GM19351 (cell line): ENCODE measurements around the gene ADCYAP1.

ENCODE experiments used
- ATAC-seq: cut with Tn5 transposase; IDR thresholded peaks from one replicate; pipeline ENCODE4 v1.9.1; 2021; ENCODE audit warnings: mild to moderate bottlenecking, moderate library complexity; ENCODE audit not compliant: unreplicated experiment

The ADCYAP1 gene

DNA sequence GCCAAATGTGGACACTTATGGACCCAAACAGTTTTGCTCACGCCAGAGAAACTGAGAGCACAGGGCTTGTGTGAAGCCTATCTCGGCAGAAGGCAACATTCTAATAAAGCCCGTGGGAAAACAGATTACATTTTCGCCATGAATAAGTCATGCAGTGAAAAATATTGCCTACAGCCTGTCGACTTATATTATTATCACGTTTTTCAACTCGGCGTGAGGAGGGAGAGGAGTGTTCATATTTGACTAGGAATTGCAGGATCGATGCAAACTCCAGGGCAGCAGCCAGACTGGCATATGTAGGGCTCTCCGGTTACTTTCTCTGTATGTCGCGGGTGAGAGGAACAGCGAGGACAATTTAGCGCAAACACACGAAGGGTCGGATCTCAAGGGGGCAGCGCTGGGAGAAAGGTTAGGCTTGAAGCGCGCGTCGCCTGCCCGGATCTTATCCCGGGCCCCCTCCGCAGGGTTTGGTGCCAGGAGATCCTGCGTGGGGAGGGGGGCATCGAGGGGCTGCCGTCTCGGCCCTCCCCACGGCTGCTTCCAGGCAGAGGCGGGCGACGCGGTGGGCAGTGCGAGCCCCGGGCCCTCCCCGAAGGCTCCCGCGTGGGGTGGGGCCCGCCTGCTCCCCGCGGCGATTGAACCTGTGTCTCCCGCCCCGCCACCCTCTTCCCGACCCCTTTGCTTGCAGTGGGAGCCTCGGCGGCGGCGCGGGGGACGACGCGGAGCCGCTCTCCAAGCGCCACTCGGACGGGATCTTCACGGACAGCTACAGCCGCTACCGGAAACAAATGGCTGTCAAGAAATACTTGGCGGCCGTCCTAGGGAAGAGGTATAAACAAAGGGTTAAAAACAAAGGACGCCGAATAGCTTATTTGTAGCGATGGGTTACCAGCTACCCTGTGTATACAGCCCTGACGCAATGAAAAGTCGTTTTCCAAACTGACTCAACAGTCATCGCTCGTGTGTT is 4.4 kb downstream of the ADCYAP1 start:
- ATAC-seq: no peak

DNA sequence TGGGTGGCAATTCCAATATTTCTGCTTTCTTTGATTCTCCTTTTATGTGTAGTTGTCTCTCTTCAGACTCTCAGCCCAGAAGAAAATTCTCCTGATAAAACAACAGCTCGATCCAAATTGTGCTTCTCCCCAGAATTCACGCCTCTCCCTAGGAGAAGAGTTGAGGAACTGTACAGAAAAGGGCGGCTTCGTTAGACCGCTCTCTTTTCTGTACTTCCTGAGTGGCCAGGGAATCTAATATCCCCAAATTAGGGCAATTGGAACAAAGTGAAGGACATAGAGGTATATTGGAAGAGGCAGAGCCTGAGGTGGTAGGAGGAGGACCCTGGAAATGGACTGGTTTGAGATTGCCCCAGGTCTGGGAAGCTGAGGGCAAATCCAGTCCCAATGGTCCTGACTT is 5.6 kb downstream of the ADCYAP1 start:
- no peak for ATAC-seq

DNA sequence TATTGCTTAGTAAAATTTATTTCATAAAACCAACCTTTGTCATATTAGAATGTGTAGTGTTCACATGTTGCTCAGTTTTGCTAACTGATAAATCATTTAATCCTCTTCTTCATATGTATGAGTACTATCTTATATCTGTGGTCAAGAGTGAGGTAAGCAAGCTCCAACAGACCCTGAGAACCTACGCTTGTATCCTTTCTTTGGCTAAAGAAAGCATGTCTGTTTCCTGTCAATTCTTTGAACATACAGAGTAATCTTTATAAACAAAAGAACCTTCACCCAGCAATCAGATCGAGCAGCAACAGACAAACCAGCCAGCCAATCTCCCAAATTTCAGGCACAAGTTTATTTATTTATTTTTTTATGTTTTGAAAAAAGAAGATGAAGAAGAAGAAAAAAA is 6.4 kb downstream of the ADCYAP1 start:
- ATAC-seq: no peak

DNA sequence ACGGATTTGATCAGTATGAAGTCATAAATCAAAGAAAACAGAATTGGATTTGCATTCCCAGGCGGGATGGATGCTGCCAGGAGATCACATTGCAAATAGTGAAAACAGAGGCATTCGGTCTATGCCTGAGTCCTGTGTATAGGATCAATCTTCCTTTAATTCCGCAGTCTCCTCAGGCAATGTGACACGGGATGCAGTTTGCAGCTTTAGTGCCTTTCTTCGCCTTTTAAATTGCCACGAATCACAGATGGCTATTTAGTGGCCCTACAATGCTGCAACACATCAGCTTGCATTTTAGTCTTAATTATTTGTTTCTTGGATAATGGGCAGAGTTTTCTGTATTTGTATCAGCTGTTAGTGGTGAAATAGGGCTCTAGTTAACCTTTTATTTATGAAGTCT is 6.8 kb downstream of the ADCYAP1 start:
- no peak for ATAC-seq

DNA sequence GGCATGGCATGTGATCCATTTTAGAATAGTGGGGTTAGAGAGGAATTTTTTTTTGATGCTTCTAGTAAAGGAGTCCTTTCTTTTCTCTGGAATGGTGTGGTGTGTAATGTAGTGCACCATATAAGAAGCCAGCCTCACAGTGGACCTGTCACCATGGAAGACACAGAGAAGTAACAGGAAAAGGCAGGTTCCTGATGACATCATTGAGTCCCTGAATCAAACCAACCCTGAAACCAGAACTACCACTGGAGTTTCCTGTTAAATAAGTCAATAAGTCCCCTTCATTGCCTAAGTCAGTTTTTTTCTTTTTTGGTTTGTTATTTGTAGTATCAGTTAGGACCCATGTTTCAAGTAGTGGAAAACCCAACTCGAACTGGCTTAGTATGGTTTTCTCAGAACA is 11.9 kb downstream of the ADCYAP1 start:
- ATAC-seq: no peak

DNA sequence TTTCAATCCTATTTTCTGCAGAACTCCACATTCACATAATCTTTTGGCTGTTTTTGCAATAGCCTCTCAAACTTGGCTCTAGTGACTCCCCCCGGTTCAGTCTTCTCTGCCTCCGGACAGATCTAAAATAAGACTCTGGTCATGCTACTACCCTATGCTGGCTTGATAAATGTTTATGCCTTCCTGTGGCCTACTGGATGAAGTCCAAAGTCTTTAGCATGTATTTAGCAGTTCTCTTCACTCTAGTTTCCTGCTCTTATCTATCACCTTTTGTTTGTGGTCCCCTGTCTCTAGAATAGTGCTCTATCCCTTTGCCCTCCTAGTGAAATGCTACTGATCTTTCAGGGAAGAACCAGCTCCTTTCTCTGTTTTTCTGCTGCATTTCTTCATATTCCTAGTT is 14.4 kb downstream of the ADCYAP1 start:
- ATAC-seq: no peak

DNA sequence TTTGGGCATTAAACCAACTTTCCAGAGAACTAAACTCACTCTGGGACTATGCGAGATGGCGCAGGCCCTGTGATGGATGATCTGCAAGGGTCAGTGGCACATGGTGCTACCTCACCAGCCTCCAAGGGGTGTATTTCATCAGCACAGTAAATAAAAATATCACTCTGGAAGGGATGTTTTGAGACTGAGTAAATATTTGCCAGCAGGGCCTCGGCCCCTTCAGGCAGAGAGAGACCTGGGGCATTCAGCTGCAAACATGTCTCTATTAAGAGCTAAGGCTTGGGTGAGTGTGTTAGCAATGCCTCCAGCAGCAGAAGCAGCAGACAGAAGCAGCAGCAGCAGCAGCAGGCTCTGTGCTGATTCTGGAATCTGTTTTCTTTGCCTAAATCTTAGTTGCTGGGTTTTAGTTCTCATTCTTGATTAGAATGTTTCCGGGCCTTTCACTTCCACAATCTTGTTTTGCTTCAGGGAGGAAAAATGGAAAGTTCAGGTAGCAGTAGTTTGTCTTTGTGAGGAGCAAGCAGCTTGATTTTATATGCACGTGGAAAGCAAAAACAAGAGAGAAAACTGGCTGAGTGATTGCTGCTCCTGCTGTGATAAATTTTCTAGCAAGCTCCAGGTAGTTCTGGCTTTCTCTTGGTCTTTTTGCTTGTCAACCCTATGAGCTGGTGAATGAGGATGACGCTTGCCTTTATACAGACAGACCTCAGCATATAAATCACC is 18.6 kb downstream of the ADCYAP1 start:
- no peak for ATAC-seq

DNA sequence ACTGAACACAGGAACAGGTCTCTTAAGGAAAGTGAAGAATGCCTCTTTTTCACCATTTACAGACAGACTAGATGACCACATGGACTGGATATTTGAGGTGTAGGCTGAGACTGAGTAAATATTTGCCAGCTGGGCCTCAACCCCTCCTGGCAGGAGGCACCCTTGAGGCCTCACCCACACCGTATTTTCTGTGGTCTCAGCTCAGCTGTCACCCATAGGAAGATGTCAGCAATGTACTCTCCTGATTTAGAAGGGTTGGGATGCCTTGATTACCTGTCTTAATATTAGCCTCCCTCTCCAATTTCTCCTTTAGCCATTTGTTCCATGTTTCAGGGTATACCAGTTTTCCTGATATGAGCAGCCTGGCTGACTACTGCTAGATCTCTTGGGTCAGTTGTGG is 20.3 kb downstream of the ADCYAP1 start:
- ATAC-seq: no peak

DNA sequence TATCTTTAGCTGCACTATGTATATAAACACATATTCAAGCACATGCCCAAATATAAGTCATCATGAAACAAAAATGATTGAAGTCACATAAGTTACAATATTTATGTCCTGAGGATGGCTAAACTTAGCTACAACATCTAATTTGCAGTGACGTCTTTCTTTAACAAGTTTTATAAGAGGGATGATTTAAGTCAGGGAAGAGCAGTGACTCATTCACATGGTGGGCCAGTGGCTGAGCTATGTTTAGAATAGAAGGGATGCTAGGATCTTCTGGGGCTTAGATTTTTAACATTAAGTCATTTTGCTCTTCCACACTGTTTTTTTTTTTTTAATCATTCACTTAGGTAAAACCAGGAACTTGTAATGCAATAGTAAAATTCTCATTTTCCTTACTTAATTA is 22.3 kb downstream of the ADCYAP1 start:
- no peak for ATAC-seq

DNA sequence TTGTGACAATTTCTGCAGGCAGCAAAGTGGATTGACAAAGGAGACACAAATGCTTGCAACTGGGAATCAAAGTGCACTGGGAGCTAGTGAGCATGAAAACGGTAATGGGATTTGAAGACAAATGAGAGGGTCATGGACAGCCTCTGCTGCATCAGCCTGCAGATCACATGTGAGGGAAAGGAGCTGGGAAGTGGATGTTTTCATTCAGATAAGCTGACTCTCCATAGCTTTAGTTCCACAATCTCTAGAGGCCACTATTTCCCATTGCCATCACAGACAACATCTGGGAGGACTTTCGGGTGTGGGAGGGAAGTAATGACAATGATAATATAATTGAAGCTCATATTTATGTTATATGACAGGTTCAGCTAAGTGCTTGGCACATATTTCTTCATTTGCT is 28.4 kb downstream of the ADCYAP1 start:
- ATAC-seq: no peak

DNA sequence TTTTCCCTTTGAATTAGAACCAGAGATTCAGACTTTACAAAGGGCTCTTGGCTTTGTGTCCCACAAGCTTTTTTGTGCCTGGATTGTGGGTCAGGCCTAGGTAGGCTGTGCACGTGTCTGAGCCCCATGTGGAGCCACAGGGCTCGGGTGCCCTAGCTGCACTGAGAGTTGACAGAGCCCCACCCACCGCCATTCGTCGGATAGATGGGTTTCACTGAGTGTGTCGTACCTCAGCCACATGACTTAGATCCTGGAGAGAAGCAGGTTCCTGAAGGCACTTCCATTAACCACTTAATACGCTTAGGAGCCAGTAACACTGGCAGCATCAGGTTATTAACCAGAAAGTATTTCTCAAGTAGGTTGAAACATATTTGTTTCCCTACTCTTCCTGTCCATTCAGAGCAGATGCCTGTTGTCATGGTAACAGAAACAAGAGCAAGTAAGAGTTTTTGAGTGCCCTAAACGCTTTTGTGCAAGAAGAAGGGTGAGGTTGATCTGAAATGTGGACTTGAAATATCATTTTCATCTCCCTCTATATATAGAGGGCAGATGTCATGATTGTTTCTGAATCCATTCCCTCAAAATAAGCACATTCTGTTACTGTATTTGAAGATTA is 30.0 kb downstream of the ADCYAP1 start:
- no peak for ATAC-seq

DNA sequence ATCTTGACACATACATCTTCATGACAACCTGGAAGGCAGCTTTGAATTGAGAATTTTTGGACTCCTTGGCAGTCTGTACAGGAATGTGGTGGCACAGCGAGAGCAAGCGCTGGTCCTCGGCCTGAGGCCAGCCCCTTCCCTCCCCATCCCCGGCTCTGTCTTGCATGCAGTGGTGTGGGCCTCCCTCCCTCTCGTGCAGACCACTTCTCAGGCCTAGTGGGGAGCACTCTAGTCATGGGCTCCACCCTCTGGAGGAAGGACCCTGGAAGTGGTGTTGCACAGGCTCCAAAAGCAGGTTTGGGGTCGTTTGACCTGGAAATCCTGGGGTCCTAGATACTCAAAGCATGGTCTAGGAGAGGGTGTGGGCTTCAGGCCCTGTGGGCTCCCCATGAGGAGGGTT is 32.3 kb downstream of the ADCYAP1 start:
- ATAC-seq: no peak

DNA sequence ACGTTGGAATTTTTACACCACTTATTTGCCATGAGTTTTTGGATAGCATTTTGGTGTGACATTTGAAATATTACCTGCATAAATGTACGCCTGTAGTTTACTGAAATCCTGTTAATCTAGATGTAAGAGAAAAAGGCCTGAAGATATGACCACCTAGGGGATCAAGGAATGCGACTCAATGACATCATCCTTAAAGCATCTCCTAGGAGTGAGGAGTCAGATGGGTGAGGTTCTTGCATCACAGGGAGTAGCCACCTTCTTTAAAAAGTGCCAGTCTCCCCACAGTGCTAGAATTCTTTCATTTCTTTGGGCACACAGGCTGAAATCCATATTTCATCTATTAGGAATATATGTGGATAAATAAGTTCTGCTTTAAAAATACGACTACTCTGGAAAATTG is 34.5 kb downstream of the ADCYAP1 start:
- ATAC-seq: no peak

DNA sequence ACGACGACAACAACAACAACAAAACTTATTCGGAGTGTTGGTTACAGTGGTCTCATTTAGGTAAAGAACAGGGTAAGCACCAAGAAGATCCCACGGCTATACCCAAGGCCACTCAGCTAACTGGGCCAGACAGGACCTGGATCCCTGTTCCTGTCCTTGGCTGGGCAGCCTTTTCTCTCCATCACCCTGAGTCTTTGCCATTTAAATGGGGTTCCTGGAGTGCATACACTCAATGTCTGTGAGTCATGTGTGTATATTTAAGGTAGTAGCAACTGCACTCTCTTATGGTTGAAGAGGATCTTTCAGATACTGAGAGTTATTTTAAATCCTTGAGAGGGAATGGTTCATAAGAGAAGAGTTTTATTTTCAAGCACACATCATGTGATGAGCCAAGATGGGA is 35.3 kb downstream of the ADCYAP1 start:
- ATAC-seq: no peak

DNA sequence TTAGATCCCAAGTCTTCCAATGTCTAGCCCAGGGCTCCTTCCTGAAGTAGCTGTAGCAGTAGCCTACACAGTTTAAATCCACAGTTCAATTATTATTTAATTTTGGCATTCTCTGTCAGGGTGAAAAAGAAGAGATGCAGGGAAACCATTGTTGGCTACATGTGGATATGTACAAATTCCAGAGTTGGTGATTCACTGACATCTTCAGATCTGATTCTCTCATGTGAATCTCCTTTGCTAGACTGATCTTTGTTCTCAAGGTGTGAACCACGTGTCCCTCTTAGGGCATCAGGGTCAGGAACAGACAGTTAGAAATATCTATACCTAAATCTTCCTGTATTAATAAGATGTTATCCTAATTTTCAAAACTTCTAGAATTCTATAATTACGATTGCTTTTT is 36.7 kb downstream of the ADCYAP1 start:
- no peak for ATAC-seq

DNA sequence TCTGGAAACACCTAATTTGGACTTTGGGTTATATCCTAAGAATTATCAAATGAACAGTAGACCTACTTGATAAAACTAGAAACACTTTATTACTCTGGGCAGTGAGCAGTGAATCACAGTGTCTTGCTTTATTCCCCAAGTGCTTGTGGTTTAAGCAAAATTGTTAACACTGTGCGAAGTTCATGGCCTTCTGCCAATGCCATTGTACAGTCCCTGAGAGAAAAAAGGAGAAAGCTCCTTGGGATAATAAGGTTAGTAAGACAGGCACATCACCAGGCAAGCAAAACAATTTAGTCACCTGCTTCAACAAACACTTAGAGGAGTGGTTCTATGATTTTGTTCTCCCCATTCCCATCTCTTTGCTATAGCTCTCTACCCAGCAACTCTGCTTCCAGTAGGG is 39.8 kb downstream of the ADCYAP1 start:
- no peak for ATAC-seq

DNA sequence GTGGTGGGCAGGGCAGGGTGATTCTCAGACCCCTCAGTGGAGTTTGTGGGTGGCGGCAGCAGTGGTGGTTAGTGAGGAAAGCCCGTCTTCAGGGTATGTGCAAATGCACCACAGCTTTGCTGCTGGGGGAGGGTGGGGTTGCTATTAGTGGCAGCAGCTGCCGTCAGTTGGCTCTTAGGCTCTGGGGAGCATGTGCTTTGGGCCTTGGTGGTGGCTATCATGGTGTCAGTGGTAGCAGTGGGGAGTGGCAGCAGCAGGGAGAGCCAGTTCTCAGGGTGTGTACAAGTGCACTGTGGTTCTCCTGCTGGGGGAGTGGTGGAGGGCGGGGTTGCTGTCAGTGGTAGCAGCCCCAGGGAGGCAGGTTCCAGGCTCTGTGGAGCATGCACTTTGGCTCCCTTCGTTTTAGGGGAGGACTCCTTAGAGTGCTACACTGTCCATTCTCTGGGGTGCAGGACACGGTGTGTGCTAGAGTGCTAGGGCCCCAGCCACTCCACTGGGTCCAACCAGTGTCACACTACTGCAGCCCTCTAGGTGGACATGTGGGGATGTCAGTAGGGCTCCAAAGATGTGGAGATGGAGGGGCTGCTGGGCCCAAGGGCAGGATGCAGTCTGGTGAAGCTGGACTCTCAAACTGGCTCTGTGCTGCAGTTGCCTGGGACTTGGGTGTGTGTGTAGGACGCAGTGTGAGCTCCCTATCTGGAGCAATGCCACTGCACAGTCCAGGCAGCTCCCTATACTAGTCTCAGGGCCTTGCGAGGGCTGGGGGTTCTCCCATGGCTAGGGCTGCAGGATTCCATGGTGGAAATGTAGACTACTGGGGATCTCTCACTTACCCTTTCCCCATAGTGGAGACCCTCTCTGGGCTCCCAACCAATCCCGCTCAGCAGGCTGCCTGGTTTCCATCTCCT is 45.3 kb downstream of the ADCYAP1 start:
- ATAC-seq: no peak

DNA sequence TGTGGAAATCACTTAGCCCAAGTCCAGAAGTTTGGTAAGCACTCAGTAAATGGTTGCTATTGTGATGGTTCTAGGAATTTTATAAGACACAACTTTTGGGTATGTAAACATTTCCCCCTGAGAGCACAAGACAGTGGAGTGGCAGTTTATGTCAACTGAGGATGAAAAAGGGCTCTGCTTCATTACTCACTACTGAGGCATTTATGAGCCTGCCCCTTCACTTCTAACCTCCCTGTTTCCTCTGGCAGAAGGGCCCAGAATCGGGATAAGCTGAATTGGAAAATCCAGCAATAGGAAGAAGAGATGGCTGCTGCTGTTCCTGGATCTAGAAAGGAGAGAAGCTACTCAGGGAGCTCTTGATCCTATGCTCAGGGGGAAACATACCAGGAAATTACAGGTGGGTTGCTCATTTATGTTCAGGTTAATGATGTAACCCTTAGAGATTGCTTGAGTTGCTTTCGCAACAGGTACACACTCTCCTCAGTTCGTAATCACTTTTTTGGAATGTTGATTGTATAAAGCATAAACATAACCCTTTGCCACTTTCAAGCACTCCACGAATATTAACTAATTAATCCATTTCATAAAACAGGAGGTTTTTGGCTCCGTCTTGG is 46.3 kb downstream of the ADCYAP1 start:
- no peak for ATAC-seq

DNA sequence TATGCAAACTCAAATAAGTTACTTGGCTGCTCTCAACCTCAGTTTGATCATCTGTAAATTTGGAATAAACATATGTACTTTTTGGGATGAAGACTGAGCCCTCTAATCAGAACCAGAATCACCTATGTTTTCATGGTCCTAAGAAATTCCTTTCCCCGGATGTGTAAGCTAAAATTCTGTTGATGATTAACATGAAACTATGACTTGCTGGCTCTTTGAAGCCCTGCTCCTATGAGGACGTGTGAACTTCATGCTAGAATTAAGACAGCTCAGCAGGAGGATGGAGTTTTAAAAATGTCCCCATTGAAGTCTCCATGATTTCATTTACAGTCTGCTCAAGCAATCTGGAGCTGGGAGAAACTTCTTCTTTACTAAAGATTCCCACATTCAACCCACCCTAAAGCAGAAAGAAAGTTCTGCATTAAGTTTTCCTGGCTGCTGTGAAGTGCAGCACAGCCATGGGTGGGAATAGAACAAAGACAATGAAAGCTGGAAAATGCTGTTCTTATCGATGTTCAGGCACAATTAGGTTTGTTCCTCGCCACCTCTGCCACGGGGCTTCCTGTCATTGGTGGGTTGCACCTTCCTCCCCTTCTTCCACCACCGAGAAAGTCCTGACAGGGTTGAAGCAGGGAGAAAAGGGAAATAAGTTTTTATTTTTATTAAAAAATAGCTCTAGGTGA is 50.9 kb downstream of the ADCYAP1 start:
- ATAC-seq: no peak

DNA sequence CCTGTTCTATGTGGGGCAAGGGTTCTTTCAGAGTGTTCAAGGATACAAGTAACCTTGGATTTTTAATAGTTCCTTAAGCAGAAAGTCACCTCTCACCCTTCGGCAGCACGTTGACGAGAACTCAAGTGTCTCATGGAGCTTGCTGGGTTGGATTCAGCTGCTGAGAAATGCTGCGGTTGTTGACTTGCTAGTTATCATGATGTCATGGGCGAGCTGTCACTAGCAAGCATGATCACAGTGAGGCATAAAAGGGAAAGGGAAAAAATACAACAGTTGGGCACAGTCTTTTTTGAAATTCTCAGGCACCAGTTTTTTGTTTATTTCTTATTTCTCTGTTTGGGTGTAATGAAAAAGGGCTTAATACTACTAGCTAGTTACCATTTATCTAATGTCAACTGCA is 53.2 kb downstream of the ADCYAP1 start:
- no peak for ATAC-seq
